ENCODE data around the gene SLCO1B3.

DNA sequence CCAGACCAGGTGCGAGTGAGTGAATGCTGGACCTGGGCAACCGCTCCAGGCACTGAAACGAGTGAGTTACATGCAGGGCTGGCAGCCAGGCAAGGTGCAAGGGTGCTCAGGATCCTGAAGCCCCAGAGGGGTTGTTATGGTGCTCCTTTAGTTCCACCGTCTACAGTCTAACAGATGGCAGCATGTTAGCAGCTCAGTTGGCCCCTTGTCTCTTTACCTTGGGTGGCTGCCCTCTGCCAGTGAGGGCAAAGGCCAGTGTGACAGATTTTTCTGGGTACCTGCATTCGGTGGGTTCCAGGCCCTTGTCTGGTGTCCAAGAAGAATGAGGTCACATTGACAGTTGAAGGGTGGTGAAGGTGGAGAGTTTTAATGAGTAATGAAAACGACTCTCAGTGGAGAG is 106.8 kb downstream of the SLCO1B3 start:
- TF ChIP-seq, protein P1, sequence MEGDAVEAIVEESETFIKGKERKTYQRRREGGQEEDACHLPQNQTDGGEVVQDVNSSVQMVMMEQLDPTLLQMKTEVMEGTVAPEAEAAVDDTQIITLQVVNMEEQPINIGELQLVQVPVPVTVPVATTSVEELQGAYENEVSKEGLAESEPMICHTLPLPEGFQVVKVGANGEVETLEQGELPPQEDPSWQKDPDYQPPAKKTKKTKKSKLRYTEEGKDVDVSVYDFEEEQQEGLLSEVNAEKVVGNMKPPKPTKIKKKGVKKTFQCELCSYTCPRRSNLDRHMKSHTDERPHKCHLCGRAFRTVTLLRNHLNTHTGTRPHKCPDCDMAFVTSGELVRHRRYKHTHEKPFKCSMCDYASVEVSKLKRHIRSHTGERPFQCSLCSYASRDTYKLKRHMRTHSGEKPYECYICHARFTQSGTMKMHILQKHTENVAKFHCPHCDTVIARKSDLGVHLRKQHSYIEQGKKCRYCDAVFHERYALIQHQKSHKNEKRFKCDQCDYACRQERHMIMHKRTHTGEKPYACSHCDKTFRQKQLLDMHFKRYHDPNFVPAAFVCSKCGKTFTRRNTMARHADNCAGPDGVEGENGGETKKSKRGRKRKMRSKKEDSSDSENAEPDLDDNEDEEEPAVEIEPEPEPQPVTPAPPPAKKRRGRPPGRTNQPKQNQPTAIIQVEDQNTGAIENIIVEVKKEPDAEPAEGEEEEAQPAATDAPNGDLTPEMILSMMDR (IDR thresholded peaks at IDR 0.05; ENCODE audit: insufficient read depth, low read length): no peak
- no peak for TF ChIP-seq POLR2AphosphoS5 (IDR thresholded peaks at IDR 0.05; ENCODE audit: low read depth)
